ENCODE measurements around the gene IFNG. TPM values are rescaled to one million over a fixed set of nuclear protein-coding genes. Genes with fewer than 3 reads are reported as not detected.

The IFNG gene
- total RNA-seq, 1 donor from 2014 or later: not detected

- Mint-ChIP-seq H3K4me3 (ENCODE audit: unreplicated experiment) (no peak overlapping the region), H3K27me3 (ENCODE audit: low read depth, unreplicated experiment) (peaks cover 1% of the 10 kb centered on the region), H3K27ac (ENCODE audit: unreplicated experiment) (no peak overlapping the region), H3K9me3 (ENCODE audit: unreplicated experiment) (no peaks in the 10 kb centered on the region), H3K36me3 (ENCODE audit: low read depth, unreplicated experiment) (no peaks in the 10 kb centered on the region), H3K4me1 (ENCODE audit: low read depth, unreplicated experiment) (peaks cover 9% of the 10 kb centered on the region)
- Histone ChIP-seq H3K27me3 (ENCODE audit: insufficient read depth, low read length) (peaks cover 11% of the 10 kb centered on the region), H3K4me3 (ENCODE audit: insufficient read depth, low read depth, low read length) (no peak overlapping the region), H3K36me3 (ENCODE audit: insufficient read depth, low read length) (no peaks in the 10 kb centered on the region), H3K9me3 (ENCODE audit: insufficient read depth, low read depth, low read length) (no peaks in the 10 kb centered on the region), H2AFZ (ENCODE audit: low read depth, low read length) (no peak overlapping the region), H3K4me2 (ENCODE audit: low read length) (no peak overlapping the region), H3K27ac (ENCODE audit: low read depth, low read length) (no peak overlapping the region), H4K20me1 (ENCODE audit: insufficient read depth, low read length) (no peaks in the 10 kb centered on the region), H3K9ac (ENCODE audit: low read length) (no peak overlapping the region), H3K79me2 (ENCODE audit: insufficient read depth, low read length) (no peaks in the 10 kb centered on the region), H3K4me1 (ENCODE audit: insufficient read depth, low read length) (no peaks in the 10 kb centered on the region)
- DNase-seq (ENCODE audit: low read depth) (no peak), FAIRE-seq (no peak)
- TF ChIP-seq EZH2 (IDR thresholded peaks at IDR 0.05; ENCODE audit: insufficient read depth, low read length) (no peak), CTCF (IDR thresholded peaks at IDR 0.05; ENCODE audit: insufficient read depth, low read depth, low read length) (no peak)
Measured at GRCh38 chr12:68115281-68115680, 44.3 kb downstream of the IFNG start.

- no peaks in the 10 kb centered on the region for H3K36me3 Mint-ChIP-seq (ENCODE audit: low read depth, unreplicated experiment)
- DNase-seq (ENCODE audit: low read depth) (no peak), FAIRE-seq (no peak)
- H3K27ac Mint-ChIP-seq (ENCODE audit: unreplicated experiment): no peak overlapping the region
- peaks cover 1% of the 10 kb centered on the region for H3K27me3 Mint-ChIP-seq (ENCODE audit: low read depth, unreplicated experiment)
- H3K4me1 ChIP-seq (ENCODE audit: insufficient read depth, low read length): no peaks in the 10 kb centered on the region
- H3K27me3 ChIP-seq (ENCODE audit: insufficient read depth, low read length): peaks cover 11% of the 10 kb centered on the region
- no peak overlapping the region for H2AFZ ChIP-seq (ENCODE audit: low read depth, low read length)
- no peak overlapping the region for H3K4me3 ChIP-seq (ENCODE audit: insufficient read depth, low read depth, low read length)
- no peak overlapping the region for H3K9ac ChIP-seq (ENCODE audit: low read length)
- H3K36me3 ChIP-seq (ENCODE audit: insufficient read depth, low read length): no peaks in the 10 kb centered on the region
- H3K4me1 Mint-ChIP-seq (ENCODE audit: low read depth, unreplicated experiment): peaks cover 4% of the 10 kb centered on the region
- no peaks in the 10 kb centered on the region for H4K20me1 ChIP-seq (ENCODE audit: insufficient read depth, low read length)
- H3K79me2 ChIP-seq (ENCODE audit: insufficient read depth, low read length): no peaks in the 10 kb centered on the region
- no peak for TF ChIP-seq EZH2 (IDR thresholded peaks at IDR 0.05; ENCODE audit: insufficient read depth, low read length)
- no peak for TF ChIP-seq CTCF (IDR thresholded peaks at IDR 0.05; ENCODE audit: insufficient read depth, low read depth, low read length)
- no peaks in the 10 kb centered on the region for H3K9me3 ChIP-seq (ENCODE audit: insufficient read depth, low read depth, low read length)
- H3K27ac ChIP-seq (ENCODE audit: low read depth, low read length): no peak overlapping the region
- H3K4me3 Mint-ChIP-seq (ENCODE audit: unreplicated experiment): no peak overlapping the region
- no peaks in the 10 kb centered on the region for H3K9me3 Mint-ChIP-seq (ENCODE audit: unreplicated experiment)
- no peak overlapping the region for H3K4me2 ChIP-seq (ENCODE audit: low read length)
Measured at GRCh38 chr12:68114606-68115005, 44.9 kb downstream of the IFNG start.

GRCh38 chr12:68113644-68114043 is 45.9 kb downstream of the IFNG start:
- Mint-ChIP-seq H3K27me3 (ENCODE audit: low read depth, unreplicated experiment) (peaks cover 1% of the 10 kb centered on the region), H3K4me1 (ENCODE audit: low read depth, unreplicated experiment) (peaks cover 3% of the 10 kb centered on the region), H3K4me3 (ENCODE audit: unreplicated experiment) (no peak overlapping the region), H3K27ac (ENCODE audit: unreplicated experiment) (no peak overlapping the region), H3K36me3 (ENCODE audit: low read depth, unreplicated experiment) (no peaks in the 10 kb centered on the region), H3K9me3 (ENCODE audit: unreplicated experiment) (no peaks in the 10 kb centered on the region)
- FAIRE-seq (no peak), DNase-seq (ENCODE audit: low read depth) (no peak)
- H3K4me1 ChIP-seq (ENCODE audit: insufficient read depth, low read length): no peaks in the 10 kb centered on the region
- H3K4me3 ChIP-seq (ENCODE audit: insufficient read depth, low read depth, low read length): no peak overlapping the region
- TF ChIP-seq EZH2 (IDR thresholded peaks at IDR 0.05; ENCODE audit: insufficient read depth, low read length): no peak
- no peak for TF ChIP-seq CTCF (IDR thresholded peaks at IDR 0.05; ENCODE audit: insufficient read depth, low read depth, low read length)
- H3K27ac ChIP-seq (ENCODE audit: low read depth, low read length): no peak overlapping the region
- no peak overlapping the region for H2AFZ ChIP-seq (ENCODE audit: low read depth, low read length)
- no peaks in the 10 kb centered on the region for H4K20me1 ChIP-seq (ENCODE audit: insufficient read depth, low read length)
- no peak overlapping the region for H3K9ac ChIP-seq (ENCODE audit: low read length)
- no peak overlapping the region for H3K4me2 ChIP-seq (ENCODE audit: low read length)
- H3K27me3 ChIP-seq (ENCODE audit: insufficient read depth, low read length): peaks cover 11% of the 10 kb centered on the region
- H3K36me3 ChIP-seq (ENCODE audit: insufficient read depth, low read length): no peaks in the 10 kb centered on the region
- no peaks in the 10 kb centered on the region for H3K79me2 ChIP-seq (ENCODE audit: insufficient read depth, low read length)
- H3K9me3 ChIP-seq (ENCODE audit: insufficient read depth, low read depth, low read length): no peaks in the 10 kb centered on the region
